HCT116 (cell line): ENCODE results near the gene KIAA0825. TPM values are rescaled to one million over a fixed set of nuclear protein-coding genes. Genes with fewer than 3 reads are reported as not detected.

Experiments
- ATAC-seq: fragments of 200-7000 bp; cut with Tn5 transposase; 2 replicates; pipeline ENCODE4 v1.9.1; 2020; ENCODE audit warnings: mild to moderate bottlenecking, moderate library complexity
- BruUV-seq: library from RNA; stranded (reverse); fragments of 400-500 nt; replicated peaks from 2 replicates; lab custom pipeline; 2021; lab: Mats Ljungman, UMichigan
- CTCF ChIA-PET: fragments of 300-600 bp; sonication (Branson Sonifier 250); formaldehyde crosslinking; loops from one replicate; lab custom pipeline; 2021; ENCODE audit warnings: antibody characterized with exemption; lab: Charles Lee
- POLR2A ChIA-PET: fragments of 300-600, 350-600 bp; sonication (Branson Sonifier 250); formaldehyde crosslinking; loops from one replicate; lab custom pipeline; 2021; ENCODE audit warnings: antibody characterized with exemption; lab: Charles Lee
- RAD21 ChIA-PET, 2 experiments: fragments of 300-600 bp; sonication (Branson Sonifier 250); formaldehyde crosslinking; loops; one replicate each; lab custom pipeline; 2023; ENCODE audit warnings: low total read pairs in 2 of 2; ENCODE audit not compliant: uncharacterized antibody in 2 of 2, unreplicated experiment in 2 of 2, low non-redundant PET in 1 of 2; lab: Charles Lee
- DNase-seq: peaks from one replicate; pipeline ENCODE4 v3.0.0-alpha.2; 2010; ENCODE audit warnings: low read depth, low spot score
- H2AFZ ChIP-seq: fragments of 200-600 bp; shearing (Covaris generic), sonication (generic); 2 replicates; pipeline ENCODE4 v1.6.1; 2017; ENCODE audit warnings: low read depth, mixed run types, mixed read lengths, antibody characterized with exemption, low read length; ENCODE audit not compliant: poor library complexity, severe bottlenecking
- H3K27ac ChIP-seq: 2 replicates; pipeline ENCODE4 v1.5.1; 2012; ENCODE audit warnings: low read depth, low read length
- H3K27me3 ChIP-seq: fragments of 200-600 bp; sonication (generic); 2 replicates; pipeline ENCODE4 v1.6.1; 2016; ENCODE audit warnings: mixed run types, low read length, mixed read lengths; ENCODE audit not compliant: insufficient read depth
- H3K36me3 ChIP-seq, 2 experiments: fragments of 200-500 bp in 1 of 2; fragments of 200-600 bp in 1 of 2; sonication (Bioruptor generic) in 1 of 2; sonication (generic) in 1 of 2; 2 replicates each; pipeline versions ENCODE4 v1.5.1 to v1.6.1; 2014 to 2016; ENCODE audit warnings: low read length in 2 of 2, inconsistent platforms in 1 of 2, mixed read lengths in 1 of 2, mixed run types in 1 of 2; ENCODE audit not compliant: insufficient read depth in 2 of 2, control insufficient read depth in 1 of 2
- H3K4me1 ChIP-seq, 2 experiments: fragments of 200-600 bp in 1 of 2; sonication (generic) in 1 of 2; 2 replicates each; pipeline versions ENCODE4 v1.5.1 to v1.6.1; 2012 to 2017; ENCODE audit warnings: low read length in 2 of 2, inconsistent platforms in 1 of 2, mild to moderate bottlenecking in 1 of 2, mixed read lengths in 1 of 2, mixed run types in 1 of 2, moderate library complexity in 1 of 2; ENCODE audit not compliant: insufficient read depth in 2 of 2, control insufficient read depth in 1 of 2
- H3K4me2 ChIP-seq: fragments of 200-600 bp; sonication (generic); 2 replicates; pipeline ENCODE4 v1.6.1; 2017; ENCODE audit warnings: mixed run types, low read length, mixed read lengths
- H3K4me3 ChIP-seq, 2 experiments: fragments of 200-600 bp in 1 of 2; sonication (generic) in 1 of 2; replicated peaks in 1 of 2; 2 replicates each; pipeline ENCODE4 v1.5.1; 2011 to 2016; ENCODE audit warnings: low read length in 2 of 2, control low read depth in 1 of 2, low read depth in 1 of 2, mild to moderate bottlenecking in 1 of 2, mixed read lengths in 1 of 2, mixed run types in 1 of 2
- H3K79me2 ChIP-seq: fragments of 200-600 bp; sonication (generic); 2 replicates; pipeline ENCODE4 v1.6.1; 2017; ENCODE audit warnings: mild to moderate bottlenecking, mixed run types, low read length, moderate library complexity, mixed read lengths; ENCODE audit not compliant: insufficient read depth
- H3K9ac ChIP-seq: fragments of 200-600 bp; sonication (generic); 2 replicates; pipeline ENCODE4 v1.6.1; 2016; ENCODE audit warnings: low read length, mixed read lengths
- H3K9me2 ChIP-seq: fragments of 200-600 bp; sonication (generic), shearing (Covaris generic); 2 replicates; pipeline ENCODE4 v1.6.1; 2017; ENCODE audit warnings: mixed run types, mild to moderate bottlenecking, moderate library complexity; ENCODE audit not compliant: insufficient read depth
- H3K9me3 ChIP-seq, 2 experiments: fragments of 200-500 bp in 1 of 2; fragments of 200-600 bp in 1 of 2; sonication (Bioruptor generic) in 1 of 2; sonication (generic) in 1 of 2; 2 replicates each; pipeline ENCODE4 v1.6.1; 2014 to 2017; ENCODE audit warnings: low read length in 2 of 2, mixed read lengths in 2 of 2, inconsistent platforms in 1 of 2, low read depth in 1 of 2, mild to moderate bottlenecking in 1 of 2, mixed run types in 1 of 2, moderate library complexity in 1 of 2; ENCODE audit not compliant: control insufficient read depth in 1 of 2, insufficient read depth in 1 of 2
- H4K20me1 ChIP-seq: fragments of 200-600 bp; sonication (generic), shearing (Covaris generic); 2 replicates; pipeline ENCODE4 v1.6.1; 2017; ENCODE audit warnings: mixed run types, mild to moderate bottlenecking, moderate library complexity; ENCODE audit not compliant: insufficient read depth
- CEBPB ChIP-seq: IDR thresholded peaks from 2 replicates; pipeline ENCODE4 v1.6.1; 2012; ENCODE audit warnings: low read depth
- CTCF ChIP-seq, 3 experiments: fragments of 200-600 bp in 1 of 3; sonication (generic) in 1 of 3; IDR thresholded peaks in 2 of 3; conservative IDR thresholded peaks in 1 of 3; 2 replicates each; pipeline ENCODE4 v1.5.1; 2012 to 2017; ENCODE audit warnings: low read depth in 2 of 3, low read length in 2 of 3, antibody characterized with exemption in 1 of 3, borderline replicate concordance in 1 of 3, control low read depth in 1 of 3, mild to moderate bottlenecking in 1 of 3, mixed read lengths in 1 of 3, mixed run types in 1 of 3, moderate library complexity in 1 of 3; ENCODE audit not compliant: insufficient read depth in 1 of 3
- EGR1 ChIP-seq: IDR thresholded peaks from 2 replicates; pipeline ENCODE4 v1.6.1; 2012; ENCODE audit warnings: low read depth
- EZH2 ChIP-seq: fragments of 200-600 bp; sonication (generic); IDR thresholded peaks from 2 replicates; pipeline ENCODE4 v1.6.1; 2017; ENCODE audit warnings: antibody characterized with exemption, mixed run types
- EZH2phosphoT487 ChIP-seq: fragments of 200-600 bp; IDR thresholded peaks from 2 replicates; pipeline ENCODE4 v1.6.1; 2018; ENCODE audit warnings: antibody characterized with exemption, borderline replicate concordance
- FOSL1 ChIP-seq: IDR thresholded peaks from 2 replicates; pipeline ENCODE4 v1.6.1; 2012; ENCODE audit warnings: low read depth
- JUND ChIP-seq: IDR thresholded peaks from 2 replicates; pipeline ENCODE4 v1.6.1; 2012
- MAX ChIP-seq: IDR thresholded peaks from 2 replicates; pipeline ENCODE4 v1.6.1; 2012
- POLR2A ChIP-seq: IDR thresholded peaks from 2 replicates; pipeline ENCODE4 v1.7.0; 2011; ENCODE audit warnings: borderline replicate concordance; ENCODE audit not compliant: insufficient read depth, insufficient read length; ENCODE audit errors: extremely low read depth
- POLR2AphosphoS5 ChIP-seq: IDR thresholded peaks from 2 replicates; pipeline ENCODE4 v1.6.1; 2011; ENCODE audit warnings: mild to moderate bottlenecking, low read depth, low read length, moderate library complexity
- SIN3A ChIP-seq: IDR thresholded peaks from 2 replicates; pipeline ENCODE4 v1.6.1; 2012; ENCODE audit warnings: low read depth
- SRF ChIP-seq: IDR thresholded peaks from 2 replicates; pipeline ENCODE4 v1.6.1; 2012; ENCODE audit warnings: low read depth
- TCF7L2 ChIP-seq: IDR thresholded peaks from 2 replicates; pipeline ENCODE4 v1.7.0; 2011; ENCODE audit warnings: borderline replicate concordance, inconsistent platforms; ENCODE audit not compliant: insufficient read depth, insufficient read length; ENCODE audit errors: extremely low read depth
- YY1 ChIP-seq: IDR thresholded peaks from 2 replicates; pipeline ENCODE4 v1.6.1; 2011; ENCODE audit warnings: low read length, low read depth, moderate library complexity, mild to moderate bottlenecking; ENCODE audit not compliant: insufficient replicate concordance; ENCODE audit errors: extremely low read depth
- ZFX ChIP-seq: fragments of 450-650 bp; IDR thresholded peaks from 2 replicates; pipeline ENCODE4 v1.6.1; 2017
- intact Hi-C: fragments of 100-400 bp; cut with micrococcal nuclease; formaldehyde crosslinking; loops from 2 replicates; pipeline ENCODE4 v1.10.0; 2022
- total RNA-seq: library from RNA; stranded (reverse); gene quantifications from one replicate; pipeline ENCODE4 v1.2.1, GENCODE V29; 2021; ENCODE audit not compliant: unreplicated experiment
- TF ChIP-seq, protein P1 (sequence below): IDR thresholded peaks from 2 replicates; pipeline ENCODE4 v1.6.1; 2011; ENCODE audit warnings: mild to moderate bottlenecking, low read length, moderate library complexity; ENCODE audit not compliant: insufficient replicate concordance; ENCODE audit errors: extremely low read depth

Gene KIAA0825
- total RNA-seq, 1 experiment from 2014 or later: 1.4 TPM

DNA sequence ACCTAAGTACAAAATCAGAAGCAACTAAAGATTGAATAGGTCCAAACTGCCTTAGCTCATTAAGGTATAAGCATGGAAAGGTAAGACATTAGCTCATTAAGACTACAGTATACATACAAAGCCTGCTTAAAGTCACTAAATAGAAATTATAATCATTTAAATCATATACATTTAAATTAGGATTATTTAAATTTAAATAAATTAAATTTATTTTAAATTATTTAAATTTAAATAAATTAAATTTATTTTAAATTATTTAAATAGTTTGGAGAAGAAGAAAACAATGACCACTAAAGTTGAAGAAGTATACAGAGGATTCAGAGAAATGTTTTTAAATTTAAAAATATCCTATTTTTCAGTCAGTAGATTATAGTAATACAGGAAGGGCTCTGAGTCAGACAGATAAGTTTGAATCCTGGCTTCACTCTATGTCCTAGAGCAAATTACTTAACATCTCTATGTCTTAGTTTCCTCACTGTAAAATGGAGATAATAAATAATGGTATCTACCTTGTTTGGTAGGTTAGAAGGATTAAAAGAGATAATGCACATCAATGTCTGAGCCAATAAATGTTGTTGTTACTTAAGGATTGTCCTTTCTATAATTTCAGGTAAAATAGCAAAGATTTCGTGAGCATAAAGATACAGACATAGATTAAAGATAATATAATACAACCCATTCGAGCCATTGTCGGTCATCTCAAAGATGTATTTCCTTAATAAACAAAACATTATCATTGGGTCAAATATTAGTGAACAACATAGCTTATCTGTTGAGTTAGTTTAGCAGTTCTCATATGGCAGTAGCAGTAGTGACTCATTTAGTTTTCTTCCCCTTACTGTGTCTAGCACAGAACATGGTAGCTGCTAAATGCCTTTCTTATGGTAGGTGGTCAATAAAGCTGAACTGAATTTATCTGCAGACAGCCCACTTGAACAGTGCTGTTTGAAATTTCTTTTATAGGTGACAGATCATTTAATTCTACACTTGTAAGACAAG lies 100.6 kb downstream of the KIAA0825 start (continued):
- TF ChIP-seq, protein P1, sequence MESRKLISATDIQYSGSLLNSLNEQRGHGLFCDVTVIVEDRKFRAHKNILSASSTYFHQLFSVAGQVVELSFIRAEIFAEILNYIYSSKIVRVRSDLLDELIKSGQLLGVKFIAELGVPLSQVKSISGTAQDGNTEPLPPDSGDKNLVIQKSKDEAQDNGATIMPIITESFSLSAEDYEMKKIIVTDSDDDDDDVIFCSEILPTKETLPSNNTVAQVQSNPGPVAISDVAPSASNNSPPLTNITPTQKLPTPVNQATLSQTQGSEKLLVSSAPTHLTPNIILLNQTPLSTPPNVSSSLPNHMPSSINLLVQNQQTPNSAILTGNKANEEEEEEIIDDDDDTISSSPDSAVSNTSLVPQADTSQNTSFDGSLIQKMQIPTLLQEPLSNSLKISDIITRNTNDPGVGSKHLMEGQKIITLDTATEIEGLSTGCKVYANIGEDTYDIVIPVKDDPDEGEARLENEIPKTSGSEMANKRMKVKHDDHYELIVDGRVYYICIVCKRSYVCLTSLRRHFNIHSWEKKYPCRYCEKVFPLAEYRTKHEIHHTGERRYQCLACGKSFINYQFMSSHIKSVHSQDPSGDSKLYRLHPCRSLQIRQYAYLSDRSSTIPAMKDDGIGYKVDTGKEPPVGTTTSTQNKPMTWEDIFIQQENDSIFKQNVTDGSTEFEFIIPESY: no peak
- no peak for TF ChIP-seq ZFX
- TF ChIP-seq TCF7L2: no peak
- no peak for TF ChIP-seq MAX
- TF ChIP-seq JUND: no peak
- TF ChIP-seq CEBPB: no peak

- Histone ChIP-seq H3K4me2 (no peak overlapping the region), H3K79me2 (no peaks in the 10 kb centered on the region), H2AFZ (no peak overlapping the region), H3K4me3 (no peak overlapping the region), H3K36me3 (no peaks in the 10 kb centered on the region), H3K4me1 (no peaks in the 10 kb centered on the region), H3K27me3 (no peaks in the 10 kb centered on the region), H3K9me2 (no peaks in the 10 kb centered on the region), H3K9me3 (no peaks in the 10 kb centered on the region), H3K27ac (no peak overlapping the region), H4K20me1 (no peaks in the 10 kb centered on the region), H3K9ac (no peak overlapping the region)
- no TSS peak for BruUV-seq
- ATAC-seq (no peak), DNase-seq (no peak)
- POLR2A ChIA-PET: no interaction called here
- intact Hi-C loops: no loop called here
- RAD21 ChIA-PET: no interaction called here
- TF ChIP-seq POLR2AphosphoS5 (no peak), SRF (no peak), EZH2 (no peak), EZH2phosphoT487 (no peak), POLR2A (no peak), JUND (no peak), SIN3A (no peak), ZFX (no peak), EGR1 (no peak), YY1 (no peak), FOSL1 (no peak), CTCF (IDR thresholded peaks at IDR 0.05 in 2 of 3, conservative IDR thresholded peaks at IDR 0.05 in 1 of 3; ENCODE audit: borderline replicate concordance in 1 of 3, insufficient read depth in 1 of 3, low read depth in 2 of 3, low read length in 2 of 3) (no peak), MAX (no peak)
- CTCF ChIA-PET: no interaction called here
Measured at GRCh38 chr5:94516148-94516547, 102.3 kb downstream of the KIAA0825 start.
